SK-N-SH (cell line): ENCODE data around the gene GCLC. TPM values are rescaled to one million over a fixed set of nuclear protein-coding genes. Genes with fewer than 3 reads are reported as not detected.

ENCODE experiments used
- CTCF ChIA-PET: fragments of 300-600, 350-600 bp; formaldehyde crosslinking; extraction: SDS; loops from one replicate; lab custom pipeline; 2021; lab: Yijun Ruan, JAX
- POLR2A ChIA-PET: fragments of 350-600 bp; sonication (Branson Sonifier 250); formaldehyde crosslinking; extraction: SDS; loops from one replicate; lab custom pipeline; 2020; ENCODE audit warnings: antibody characterized with exemption, inconsistent platforms; lab: Yijun Ruan, JAX
- DNase-seq: peaks from one replicate; pipeline ENCODE4 v3.0.0; 2012
- H2AFZ ChIP-seq: fragments of 200-600 bp; sonication (generic); 2 replicates; pipeline ENCODE4 v1.8.1; 2016; ENCODE audit warnings: antibody characterized with exemption, mild to moderate bottlenecking, low read depth
- H3F3A ChIP-seq: fragments of 200-600 bp; sonication (generic); replicated peaks from 2 replicates; pipeline ENCODE3; 2016; ENCODE audit warnings: antibody characterized with exemption, mild to moderate bottlenecking; ENCODE audit not compliant: insufficient read depth
- H3K27ac ChIP-seq, 2 experiments: fragments of 200-500 bp in 1 of 2; fragments of 200-600 bp in 1 of 2; sonication (Bioruptor generic) in 1 of 2; sonication (generic), shearing (Covaris generic) in 1 of 2; 2 replicates each; pipeline versions ENCODE4 v1.5.1 to v1.6.1; 2014 to 2016; ENCODE audit warnings: low read depth in 2 of 2, inconsistent platforms in 1 of 2, low read length in 1 of 2, mild to moderate bottlenecking in 1 of 2, mixed read lengths in 1 of 2
- H3K27me3 ChIP-seq: fragments of 200-600 bp; sonication (generic), shearing (Covaris generic); 2 replicates; pipeline ENCODE4 v1.6.1; 2016; ENCODE audit warnings: mixed run types; ENCODE audit not compliant: insufficient read depth
- H3K36me3 ChIP-seq, 2 experiments: fragments of 200-500 bp in 1 of 2; fragments of 200-600 bp in 1 of 2; sonication (Bioruptor generic) in 1 of 2; sonication (generic) in 1 of 2; replicated peaks in 1 of 2; 2 replicates each; pipeline versions ENCODE3 to v1.5.1; 2014 to 2016; ENCODE audit warnings: low read length in 1 of 2, mild to moderate bottlenecking in 1 of 2; ENCODE audit not compliant: insufficient read depth in 2 of 2, control insufficient read depth in 1 of 2
- H3K4me1 ChIP-seq, 2 experiments: fragments of 200-500 bp in 1 of 2; fragments of 200-600 bp in 1 of 2; sonication (Bioruptor generic) in 1 of 2; sonication (generic), shearing (Covaris generic) in 1 of 2; 2 replicates each; pipeline versions ENCODE4 v1.5.1 to v1.6.1; 2014 to 2016; ENCODE audit warnings: low read depth in 1 of 2, low read length in 1 of 2, mixed run types in 1 of 2; ENCODE audit not compliant: insufficient read depth in 2 of 2, control insufficient read depth in 1 of 2
- H3K4me2 ChIP-seq: fragments of 200-600 bp; sonication (generic), shearing (Covaris generic); 2 replicates; pipeline ENCODE4 v1.6.1; 2017; ENCODE audit warnings: mixed run types
- H3K4me3 ChIP-seq, 2 experiments: fragments of 200-500 bp in 1 of 2; fragments of 200-600 bp in 1 of 2; sonication (Bioruptor generic) in 1 of 2; sonication (generic), shearing (Covaris generic) in 1 of 2; 2 replicates each; pipeline versions ENCODE4 v1.5.1 to v1.8.1; 2014 to 2016; ENCODE audit warnings: low read depth in 2 of 2, inconsistent platforms in 1 of 2, low read length in 1 of 2, mild to moderate bottlenecking in 1 of 2, mixed read lengths in 1 of 2, moderate library complexity in 1 of 2
- H3K79me2 ChIP-seq: fragments of 200-600 bp; sonication (generic); 2 replicates; pipeline ENCODE4 v1.8.1; 2017; ENCODE audit warnings: mild to moderate bottlenecking; ENCODE audit not compliant: insufficient read depth
- H3K9ac ChIP-seq: fragments of 200-600 bp; sonication (generic); 2 replicates; pipeline ENCODE4 v1.6.1; 2017; ENCODE audit warnings: mixed run types
- H3K9me2 ChIP-seq: fragments of 200-600 bp; sonication (generic); 2 replicates; pipeline ENCODE4 v1.6.1; 2017; ENCODE audit warnings: mixed run types
- H3K9me3 ChIP-seq: fragments of 200-600 bp; sonication (generic); 2 replicates; pipeline ENCODE4 v1.6.1; 2017; ENCODE audit warnings: mixed run types, mild to moderate bottlenecking, moderate library complexity
- H4K20me1 ChIP-seq: fragments of 200-600 bp; sonication (generic); 2 replicates; pipeline ENCODE4 v1.6.1; 2017; ENCODE audit warnings: mild to moderate bottlenecking, mixed run types; ENCODE audit not compliant: insufficient read depth
- CTCF ChIP-seq: fragments of 200-600 bp; sonication (generic); IDR thresholded peaks from 2 replicates; pipeline ENCODE4 v1.6.1; 2017; ENCODE audit warnings: antibody characterized with exemption, mild to moderate bottlenecking, moderate library complexity
- EP300 ChIP-seq, 2 experiments: IDR thresholded peaks; 2 replicates each; pipeline versions ENCODE4 v1.4.0 to v1.6.1; 2012; ENCODE audit warnings: borderline replicate concordance in 1 of 2, low read depth in 1 of 2, low read length in 1 of 2
- MEF2A ChIP-seq: IDR thresholded peaks from 2 replicates; pipeline ENCODE4 v1.4.0; 2012; ENCODE audit warnings: low read depth, borderline replicate concordance
- RAD21 ChIP-seq: IDR thresholded peaks from 2 replicates; pipeline ENCODE4 v1.6.1; 2012; ENCODE audit warnings: mild to moderate bottlenecking, low read length
- REST ChIP-seq: IDR thresholded peaks from 2 replicates; pipeline ENCODE4 v1.6.1; 2012; ENCODE audit warnings: mild to moderate bottlenecking, low read depth, low read length, moderate library complexity
- SIN3A ChIP-seq: IDR thresholded peaks from 2 replicates; pipeline ENCODE4 v1.6.1; 2012; ENCODE audit warnings: low read depth, mild to moderate bottlenecking, low read length, moderate library complexity, borderline replicate concordance
- TAF1 ChIP-seq: IDR thresholded peaks from 2 replicates; pipeline ENCODE4 v1.6.1; 2012; ENCODE audit warnings: low read depth, mild to moderate bottlenecking, low read length, moderate library complexity, borderline replicate concordance
- USF1 ChIP-seq: IDR thresholded peaks from 2 replicates; pipeline ENCODE4 v1.4.0; 2012; ENCODE audit warnings: low read depth, borderline replicate concordance
- WGBS: methylation state at CpG from one replicate; pipeline ENCODE4 v1.1.6; 2017; ENCODE audit warnings: low lambda C conversion rate; 5-methylcytosine and 5-hydroxymethylcytosine counted together
- polyA plus RNA-seq, 3 experiments: library from polyadenylated mRNA; depleted of rRNA; stranded (reverse); fragments of >200 nt; gene quantifications; 2 replicates each; pipeline ENCODE4 v1.2.3, GENCODE V29; 2012

Gene GCLC
- polyA plus RNA-seq, 1 of the 3 experiments (the other 2 are of a cell fraction), result 7.5 TPM

- CTCF ChIA-PET, result interaction anchor here (1.3 to 2.4 kb wide), 2 partner anchors 11 to 19 kb away, joined by 7 to 9 read pairs; no protein-coding TSS in a partner anchor
- Histone ChIP-seq H3K9me2 (no peaks in the 10 kb centered on the region), H3K27me3 (no peaks in the 10 kb centered on the region; the same call in 1 of the 2 replicates), H3K36me3 (no peaks in the 10 kb centered on the region), H3K9ac (no peak overlapping the region), H3K27ac (no peak overlapping the region), H3K79me2 (no peaks in the 10 kb centered on the region), H4K20me1 (no peaks in the 10 kb centered on the region)
- DNase-seq, result no peak
- TF ChIP-seq MEF2A (no peak), RAD21 (no peak), EP300 (IDR thresholded peaks at IDR 0.05; ENCODE audit: borderline replicate concordance in 1 of 2, low read depth in 1 of 2, low read length in 1 of 2) (no peak)
- TF ChIP-seq, all 33 proteins: peak for 0
- POLR2A ChIA-PET, result no interaction called here
- Histone ChIP-seq H3K4me2 (no peak overlapping the region), H3K4me1 (no peaks in the 10 kb centered on the region), H3K4me3 (no peak overlapping the region), H3K9me3 (no peaks in the 10 kb centered on the region), H2AFZ (no peak overlapping the region), H3F3A (no peaks in the 10 kb centered on the region)
- 71% methylated on average over 2 of the region's 2 CpGs for WGBS
Measured at GRCh38 chr6:53474010-53474409, 70.9 kb downstream of the GCLC start.

GRCh38 chr6:53469163-53469562, 75.7 kb downstream of the GCLC start:
- peaks cover 0 to 2% of the 10 kb centered on the region in 2 experiments; a peak in 1 of 4 replicates for H3K4me1 ChIP-seq
- no peak for DNase-seq
- no peak overlapping the region for H2AFZ ChIP-seq
- no peak overlapping the region for H3K4me2 ChIP-seq
- H3K9ac ChIP-seq, result no peak overlapping the region
- no peak for TF ChIP-seq SIN3A
- TF ChIP-seq REST, result no peak
- TF ChIP-seq TAF1, result no peak
- no peak for TF ChIP-seq USF1
- no peak for TF ChIP-seq CTCF
- H3K27me3 ChIP-seq, result no peaks in the 10 kb centered on the region
- H4K20me1 ChIP-seq, result no peaks in the 10 kb centered on the region
- 13% methylated on average over 1 of the region's 1 CpG for WGBS
- CTCF ChIA-PET, result interaction anchor here (1.5 kb wide), 1 partner anchor 297 kb away, joined by 7 read pairs; no protein-coding TSS in a partner anchor
- H3F3A ChIP-seq, result no peaks in the 10 kb centered on the region
- no peaks in the 10 kb centered on the region for H3K9me2 ChIP-seq
- H3K9me3 ChIP-seq, result no peaks in the 10 kb centered on the region
- no peak overlapping the region for H3K4me3 ChIP-seq
- H3K79me2 ChIP-seq, result no peaks in the 10 kb centered on the region
- no peaks in the 10 kb centered on the region for H3K36me3 ChIP-seq
- POLR2A ChIA-PET, result no interaction called here
- H3K27ac ChIP-seq, result no peak overlapping the region
